ENCODE measurements around the gene DCBLD2.

The DCBLD2 gene

DNA sequence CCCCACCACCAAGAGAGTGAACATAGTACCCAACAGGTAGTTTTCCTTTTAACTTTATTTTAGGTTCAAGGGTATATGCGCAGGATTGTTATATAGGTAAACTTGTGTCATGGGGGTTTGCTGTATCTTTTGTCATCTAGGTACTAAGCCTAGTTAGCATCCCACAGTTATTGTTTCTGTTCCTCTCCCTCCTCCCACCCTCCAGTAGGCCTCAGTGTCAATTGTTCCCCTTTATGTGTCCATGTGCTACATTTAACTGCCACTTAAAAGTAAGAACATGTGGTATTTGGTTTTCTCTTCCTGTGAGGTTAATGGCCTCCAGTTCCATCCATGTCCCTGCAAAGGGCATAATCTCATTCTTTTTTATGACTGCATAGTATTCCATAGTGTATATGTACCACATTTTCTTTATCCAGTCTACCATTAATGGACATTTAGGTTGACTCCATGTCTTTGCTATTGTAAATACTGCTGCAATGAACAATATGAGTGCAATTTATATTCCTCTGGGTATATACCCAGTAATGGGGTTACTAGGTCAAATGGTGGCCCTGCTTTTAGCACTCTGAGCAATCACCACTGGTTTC lies 72.2 kb downstream of the DCBLD2 start:
- DNase-seq (ENCODE audit: low read depth) = no peak

DNA sequence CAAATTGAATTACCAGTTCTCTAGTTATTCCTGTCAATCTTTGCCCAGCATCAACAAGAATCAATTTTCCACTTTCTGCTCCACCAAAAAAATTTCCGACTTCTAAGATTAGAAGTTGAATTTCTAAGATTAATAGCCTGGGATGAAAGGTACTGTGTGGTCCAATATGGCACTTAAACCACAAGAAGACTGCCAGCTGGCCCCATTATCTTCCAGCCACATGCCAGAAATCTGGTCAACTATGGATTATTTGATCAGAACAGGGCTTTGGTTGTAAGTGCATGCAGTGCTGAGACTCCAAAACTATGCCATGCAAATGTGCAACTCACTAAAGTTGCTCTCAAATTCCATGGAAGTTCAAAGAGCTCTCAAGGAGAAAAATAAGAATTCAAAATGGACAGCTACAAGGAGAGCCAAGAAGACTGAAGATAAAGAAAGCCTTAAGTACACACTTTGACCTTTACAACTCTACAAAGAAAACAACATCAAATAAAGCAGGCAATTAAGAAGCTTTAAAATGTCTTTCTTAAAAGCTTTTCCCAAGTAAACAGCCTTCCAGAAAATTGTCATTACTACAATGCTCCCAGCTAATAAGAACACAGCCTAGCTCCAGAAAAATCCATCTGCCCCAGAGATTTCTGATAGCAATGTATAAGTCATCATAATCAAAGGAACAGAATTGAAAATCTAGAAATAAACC lies 74.1 kb downstream of the DCBLD2 start:
- no peak for DNase-seq (ENCODE audit: low read depth)

DNA sequence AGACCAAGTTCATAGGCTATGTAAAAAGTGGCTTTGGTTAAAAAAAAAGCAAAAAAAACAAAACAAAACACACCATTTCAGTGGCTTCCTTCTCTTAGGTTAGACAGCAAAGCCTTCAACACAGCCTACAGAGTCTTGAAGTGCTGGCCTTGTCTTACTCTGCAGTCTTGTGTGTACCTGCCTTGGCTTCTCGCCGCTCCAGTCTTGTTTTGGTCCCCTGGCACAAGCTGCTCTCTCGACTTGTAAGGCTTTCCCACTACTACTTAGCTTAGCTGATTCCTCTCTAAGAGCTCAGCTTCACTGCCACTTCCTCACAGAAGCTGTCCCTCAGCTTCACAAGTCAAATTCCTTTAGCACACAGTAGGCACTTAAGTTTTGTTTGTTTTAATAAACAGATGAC lies 75.4 kb downstream of the DCBLD2 start:
- DNase-seq (ENCODE audit: low read depth) = no peak

DNA sequence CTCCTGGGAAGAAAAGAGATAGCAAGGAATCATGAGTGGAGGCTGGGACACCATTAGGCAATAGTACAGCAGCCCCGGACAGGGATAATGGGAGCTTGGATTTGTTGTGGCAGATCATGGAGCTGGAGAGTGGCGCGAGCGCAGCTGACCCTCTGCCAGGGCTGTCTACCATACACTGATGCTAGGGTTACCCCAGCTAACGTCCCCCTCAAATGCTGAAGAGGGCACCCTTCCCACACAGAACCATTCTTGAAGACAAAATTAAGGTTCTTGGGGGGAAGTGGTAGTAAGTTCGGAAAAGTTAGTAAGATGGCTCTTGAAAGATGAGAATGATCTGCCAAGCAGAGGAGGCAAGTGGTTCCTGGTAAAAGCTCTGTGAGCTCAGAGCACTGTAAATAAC lies 77.2 kb downstream of the DCBLD2 start:
- DNase-seq (ENCODE audit: low read depth) = no peak

DNA sequence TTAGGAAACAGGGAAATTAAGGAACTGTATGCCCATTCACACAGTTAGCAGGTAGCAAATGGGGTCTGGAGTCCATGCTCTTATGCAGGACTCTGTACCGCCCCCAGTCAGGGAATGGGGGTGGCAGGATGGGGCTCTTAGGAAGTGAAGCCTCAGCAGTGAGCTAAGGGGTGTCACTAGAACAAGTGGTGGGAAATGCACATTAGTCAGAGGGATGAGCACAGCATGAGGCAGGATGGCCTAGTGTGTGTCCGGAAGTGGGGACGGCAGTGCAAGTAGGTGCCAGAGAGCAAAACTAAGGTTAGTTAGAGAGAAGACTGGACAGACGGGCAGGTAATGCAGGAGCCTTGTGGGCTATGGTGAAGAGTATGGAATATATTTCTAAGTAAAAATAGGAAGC lies 77.7 kb downstream of the DCBLD2 start:
- no peak for DNase-seq (ENCODE audit: low read depth)

DNA sequence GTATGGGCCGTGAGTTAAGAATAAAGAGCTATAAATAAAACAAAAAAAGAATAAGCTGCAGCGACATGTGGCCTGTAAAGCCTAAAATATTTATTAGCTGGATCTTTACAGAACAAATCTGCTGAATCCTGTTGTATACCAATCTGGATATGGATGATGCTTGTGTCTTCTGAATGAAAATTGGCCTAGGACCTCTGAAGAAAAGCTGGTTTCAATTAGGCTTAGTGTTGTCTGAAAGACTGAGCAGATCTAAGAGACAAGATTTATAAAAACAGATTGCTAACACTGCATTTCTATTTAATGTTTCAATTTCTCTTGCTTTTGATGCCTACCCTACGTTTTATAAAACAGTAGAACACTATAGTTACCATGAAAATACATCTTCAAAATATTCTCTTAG lies 80.4 kb downstream of the DCBLD2 start:
- DNase-seq (ENCODE audit: low read depth) = no peak

DNA sequence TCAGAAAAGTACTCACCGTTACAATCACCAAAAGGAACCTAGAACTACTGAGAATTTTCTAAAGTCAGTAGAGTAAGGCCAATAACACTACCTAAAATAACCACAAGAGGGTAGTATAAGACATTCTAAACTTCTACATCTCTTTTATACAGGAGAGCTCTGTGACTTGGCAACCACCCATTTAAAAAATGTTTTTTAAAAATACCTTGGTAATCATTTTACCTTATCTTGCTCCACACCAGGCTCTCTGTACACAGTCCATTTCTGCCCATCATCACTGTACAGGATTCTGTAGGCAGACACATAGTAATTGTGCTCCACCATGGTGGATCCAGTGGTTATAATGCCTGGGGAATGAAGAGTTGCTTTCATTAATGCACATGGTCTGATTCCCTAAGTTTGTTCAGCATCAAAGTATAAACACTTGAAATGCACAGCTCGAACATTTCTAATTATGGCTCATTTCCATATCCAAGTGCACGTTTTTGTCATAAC lies 83.9 kb downstream of the DCBLD2 start:
- DNase-seq (ENCODE audit: low read depth) = no peak

DNA sequence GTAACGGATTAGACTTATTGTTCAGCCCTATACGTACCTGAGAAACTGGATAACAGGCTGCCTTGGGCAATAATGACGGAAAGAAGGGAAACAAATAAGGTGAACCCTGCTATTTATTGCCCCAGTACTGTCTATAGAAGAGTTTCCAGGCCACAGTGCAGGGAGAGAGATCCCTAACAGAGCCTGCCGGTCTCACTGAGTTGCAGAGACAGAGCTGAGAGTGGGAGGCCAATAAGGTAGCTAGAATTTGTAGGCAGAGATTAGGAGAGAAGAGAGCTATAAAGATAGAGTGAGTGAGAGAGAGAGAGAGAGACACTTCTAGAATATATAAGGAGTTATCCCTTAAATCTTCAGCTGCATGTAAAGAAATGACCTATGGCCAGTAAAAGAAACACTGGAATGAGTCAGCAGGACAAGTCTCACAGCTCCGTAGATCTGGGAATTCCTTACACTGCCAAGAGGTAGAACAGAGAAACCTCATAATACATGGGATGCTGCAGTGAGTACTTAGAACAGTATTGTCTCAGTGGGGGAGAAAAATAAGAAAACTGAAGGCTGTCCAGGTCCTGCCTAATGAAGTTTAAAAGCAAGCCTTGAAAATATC lies 86.6 kb downstream of the DCBLD2 start:
- DNase-seq (ENCODE audit: low read depth) = no peak

DNA sequence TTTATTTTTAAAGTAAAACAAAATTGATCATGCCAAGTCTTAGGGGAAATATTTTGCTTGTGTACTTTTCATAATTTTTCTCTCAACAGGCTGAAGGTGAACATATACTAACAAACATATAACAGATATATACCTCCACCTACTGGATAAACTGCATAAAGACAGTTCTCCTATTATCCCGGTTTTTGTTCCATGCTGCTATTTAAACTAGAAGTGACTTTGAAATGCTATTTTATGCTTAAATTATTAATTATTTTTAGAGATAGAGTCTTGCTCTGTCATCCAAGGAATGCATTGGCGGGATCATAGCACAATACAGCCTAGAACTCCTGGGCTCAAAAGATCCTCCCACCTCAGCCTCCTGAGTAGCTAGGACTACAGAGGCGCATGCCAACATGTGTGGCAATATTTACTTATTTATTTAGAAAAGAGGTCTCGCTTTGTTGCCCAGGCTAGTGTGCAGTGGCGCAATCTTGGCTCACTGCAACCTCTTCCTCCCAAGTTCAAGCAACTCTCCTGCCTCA lies 88.6 kb downstream of the DCBLD2 start:
- DNase-seq (ENCODE audit: low read depth) = no peak

DNA sequence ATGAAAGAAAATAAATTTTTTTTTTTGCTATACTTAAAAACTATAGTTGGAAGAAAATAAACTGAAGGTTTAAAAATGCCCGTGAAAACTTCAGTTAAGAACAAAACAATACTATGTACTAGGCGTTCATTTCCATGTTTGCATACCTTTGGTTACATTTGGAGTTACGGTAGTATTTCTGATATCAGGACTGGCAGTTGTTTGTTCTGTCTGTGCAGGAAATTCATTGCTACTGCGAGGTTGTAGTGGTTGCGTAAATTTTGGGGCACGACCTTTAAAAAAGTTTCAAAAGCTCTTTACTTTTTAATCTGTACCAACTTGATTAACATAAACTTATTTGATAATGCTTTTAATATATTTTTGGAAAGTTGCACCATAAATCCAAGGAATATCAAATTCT lies 90.4 kb downstream of the DCBLD2 start:
- DNase-seq (ENCODE audit: low read depth) = no peak

DNA sequence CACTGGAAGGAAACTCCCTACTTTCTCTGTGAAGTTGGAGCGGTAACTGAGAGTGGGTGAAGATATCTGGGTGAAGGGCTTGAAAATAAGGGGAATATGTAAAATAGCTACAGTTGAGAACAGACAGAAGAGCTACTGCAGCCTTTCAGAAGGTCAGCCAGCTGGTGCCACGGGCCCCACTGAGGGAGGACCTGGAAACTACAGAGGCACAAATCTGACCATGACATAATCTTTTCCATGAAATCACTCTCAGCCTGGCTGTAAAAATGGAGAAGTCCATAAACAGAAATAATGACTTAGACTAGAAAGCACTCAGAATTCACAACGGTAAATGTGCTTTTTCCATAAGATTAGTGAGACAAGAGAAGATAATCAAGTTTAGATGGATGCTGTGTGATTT lies 91.9 kb downstream of the DCBLD2 start:
- no peak for DNase-seq (ENCODE audit: low read depth)

DNA sequence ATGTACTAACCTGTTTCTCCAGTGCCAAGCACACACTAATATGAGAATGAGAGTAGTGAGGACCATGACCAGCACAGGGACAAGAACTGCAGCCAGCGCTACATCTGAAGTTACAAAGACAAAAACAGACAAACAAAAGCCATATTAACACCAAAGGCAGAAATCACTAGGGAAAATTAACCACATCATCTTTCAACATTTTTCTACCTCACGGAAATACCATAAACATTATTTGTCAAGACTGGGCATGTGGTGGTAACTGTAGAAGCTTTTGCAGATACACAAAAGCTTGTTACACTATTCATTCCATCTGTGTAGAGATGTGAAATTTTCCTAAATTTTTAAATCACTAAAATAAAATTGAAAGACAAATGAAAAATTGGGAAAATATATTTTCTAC lies 93.4 kb downstream of the DCBLD2 start:
- DNase-seq (ENCODE audit: low read depth) = no peak

DNA sequence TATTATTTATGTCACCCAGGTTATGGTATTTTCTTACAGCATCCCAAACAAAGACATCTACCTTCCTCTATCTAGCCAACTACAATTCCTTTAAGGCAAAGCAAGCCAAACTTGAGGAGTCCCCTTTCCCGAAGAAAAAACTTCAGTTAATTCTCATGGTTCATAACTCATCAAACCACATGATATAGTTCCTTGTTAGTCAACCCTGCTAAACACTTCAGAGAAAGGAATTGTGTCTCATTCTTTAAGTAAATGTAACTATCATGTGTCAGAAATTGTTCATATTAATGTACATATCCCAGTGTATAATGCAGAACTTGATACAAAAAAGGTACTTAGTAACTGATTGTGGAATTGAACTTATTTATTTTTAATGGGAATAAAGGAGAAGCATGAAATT lies 93.9 kb downstream of the DCBLD2 start:
- no peak for DNase-seq (ENCODE audit: low read depth)

DNA sequence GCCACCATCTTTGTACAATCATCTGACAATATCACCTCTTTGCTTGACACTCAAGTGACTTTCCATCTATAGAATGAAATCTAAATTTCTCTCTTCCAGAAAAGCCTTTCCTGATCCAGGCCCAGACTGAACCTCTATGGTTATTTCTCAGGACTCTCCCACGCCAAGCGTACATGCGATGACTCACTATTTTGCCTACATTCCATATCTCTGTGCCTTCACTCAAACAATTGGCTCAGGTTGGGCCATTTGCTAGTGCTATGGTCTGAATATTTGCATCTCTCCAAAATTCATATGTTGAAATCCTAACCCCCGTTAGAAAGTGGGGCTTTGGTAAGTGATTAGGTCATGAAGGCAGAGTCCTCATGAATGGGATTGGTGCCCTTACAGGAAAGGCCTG lies 94.5 kb downstream of the DCBLD2 start:
- no peak for DNase-seq (ENCODE audit: low read depth)

DNA sequence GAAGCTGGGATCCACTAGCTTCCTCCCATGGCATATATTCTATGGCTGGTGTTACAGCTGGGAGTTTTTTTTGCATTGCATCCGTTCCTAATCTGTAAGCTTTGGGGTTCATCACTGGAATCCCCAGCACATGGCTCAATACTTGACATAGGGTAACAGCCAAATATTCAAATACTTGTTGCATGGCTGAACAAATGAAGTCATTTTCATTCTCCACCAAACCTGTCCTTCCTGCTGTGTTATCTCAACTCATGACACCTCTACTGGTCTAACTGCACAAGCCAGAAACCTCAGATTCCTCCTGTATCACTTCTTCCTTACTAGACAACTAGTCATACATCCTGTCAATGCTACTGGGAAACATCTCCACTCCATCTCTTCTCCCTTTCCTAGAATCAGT lies 95.0 kb downstream of the DCBLD2 start:
- no peak for DNase-seq (ENCODE audit: low read depth)

DNA sequence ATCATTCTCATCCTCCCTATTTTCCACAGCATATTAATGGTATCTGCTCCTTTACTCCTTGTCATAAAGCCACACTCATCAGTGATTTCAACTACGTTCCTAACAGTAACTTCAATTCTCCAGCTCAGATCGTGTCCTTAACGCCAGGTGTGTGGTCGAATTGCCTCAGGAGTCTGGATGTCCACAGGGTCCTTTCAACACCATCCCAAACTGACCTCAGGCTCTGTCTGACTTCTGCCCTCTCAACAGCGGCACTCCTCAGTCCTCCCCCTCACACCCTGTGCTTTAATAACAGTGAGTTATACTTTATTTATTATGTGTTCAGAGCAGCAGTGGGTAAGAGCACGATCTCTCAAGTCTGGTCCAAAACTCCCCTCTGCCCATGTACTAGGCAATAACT lies 95.9 kb downstream of the DCBLD2 start:
- DNase-seq (ENCODE audit: low read depth) = no peak

DNA sequence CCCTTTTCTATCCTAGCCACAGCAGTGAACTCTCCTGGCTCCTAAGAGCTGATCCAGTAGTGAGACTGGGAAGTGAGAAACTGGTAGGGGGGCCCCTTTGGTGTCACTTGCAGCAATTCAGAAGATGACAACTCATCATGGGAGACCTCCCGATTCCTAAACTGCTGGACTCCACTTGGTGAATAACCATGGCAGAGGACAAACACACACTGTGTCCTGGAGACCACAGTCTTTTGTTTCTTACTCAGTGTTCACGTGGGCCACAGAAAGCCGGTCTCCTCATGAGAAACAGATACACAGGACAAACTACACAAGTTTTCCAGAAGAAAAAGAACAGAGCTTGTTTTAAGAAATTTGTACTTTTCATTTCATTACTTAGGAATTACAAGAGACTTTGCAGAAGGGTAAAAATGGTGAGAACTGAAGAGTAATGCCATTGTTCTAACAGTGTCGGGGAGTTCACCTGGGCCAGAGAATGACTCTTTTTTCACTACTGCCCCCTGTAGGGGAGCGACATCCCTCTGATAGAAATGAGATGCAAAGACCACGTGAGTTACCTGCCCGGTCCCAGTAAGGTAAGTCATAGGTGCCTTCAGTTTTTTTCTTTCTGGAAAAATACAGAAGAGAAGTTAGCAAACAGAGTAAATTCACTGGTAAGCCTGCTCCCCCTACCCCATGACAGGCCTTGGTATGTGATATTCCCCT lies 100.3 kb downstream of the DCBLD2 start:
- no peak for DNase-seq (ENCODE audit: low read depth)

DNA sequence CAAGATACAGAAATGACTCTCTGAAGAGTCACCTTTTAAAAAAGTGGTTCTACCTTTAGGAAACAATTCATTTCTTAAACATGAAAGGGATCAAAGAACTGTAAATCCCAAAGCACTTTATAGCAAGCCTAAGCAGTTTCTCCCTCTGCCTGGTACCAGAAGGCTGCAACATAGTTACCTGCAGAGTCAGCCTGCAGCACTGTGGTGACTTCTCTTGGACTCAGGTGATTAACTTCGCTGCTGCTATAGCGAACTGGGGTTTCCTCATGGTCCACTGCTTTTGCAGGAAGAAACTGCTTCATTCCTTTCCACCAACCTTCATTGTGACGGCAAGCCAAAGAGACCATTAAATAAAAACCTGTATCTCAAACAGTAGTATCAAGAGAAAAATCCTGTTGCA lies 101.1 kb downstream of the DCBLD2 start:
- no peak for DNase-seq (ENCODE audit: low read depth)

DNA sequence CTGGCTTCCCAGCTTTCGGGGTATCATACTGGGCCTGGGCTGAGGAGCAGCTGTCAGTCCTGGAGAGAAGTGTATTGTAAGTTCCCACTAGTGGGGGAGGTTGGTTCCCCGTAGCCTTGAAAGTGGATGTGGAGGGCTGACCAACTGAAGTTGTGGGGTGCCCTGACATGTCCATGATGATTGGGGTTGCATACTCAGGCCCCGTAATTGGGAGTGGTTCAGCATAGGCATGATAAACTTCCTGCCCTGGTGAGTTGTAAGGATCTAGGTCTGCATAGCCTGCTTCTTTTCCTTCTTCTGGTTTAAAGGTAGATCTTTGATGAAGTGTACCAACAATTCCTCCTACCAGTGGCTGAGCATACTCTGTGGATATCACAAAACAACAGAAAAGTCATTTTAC lies 102.0 kb downstream of the DCBLD2 start:
- no peak for DNase-seq (ENCODE audit: low read depth)

DNA sequence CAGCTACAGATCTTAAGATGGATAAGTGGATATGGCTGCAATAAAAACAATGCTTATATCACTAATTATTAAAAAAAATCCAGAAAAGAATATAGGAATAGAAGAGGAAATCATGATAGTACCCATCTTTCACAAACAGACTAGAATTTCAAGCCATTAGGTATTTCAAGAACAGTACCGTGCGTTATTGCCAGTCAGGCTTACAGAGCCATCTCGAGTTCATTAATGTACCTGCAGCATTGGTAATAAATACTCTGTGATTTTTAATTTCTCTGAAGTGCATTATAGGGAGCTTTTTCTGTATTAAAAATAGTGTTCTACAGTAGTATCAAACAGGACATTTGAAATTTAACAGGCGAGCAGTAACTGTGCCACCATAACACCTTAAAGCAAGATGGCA lies 102.7 kb downstream of the DCBLD2 start:
- DNase-seq (ENCODE audit: low read depth) = no peak

DNA sequence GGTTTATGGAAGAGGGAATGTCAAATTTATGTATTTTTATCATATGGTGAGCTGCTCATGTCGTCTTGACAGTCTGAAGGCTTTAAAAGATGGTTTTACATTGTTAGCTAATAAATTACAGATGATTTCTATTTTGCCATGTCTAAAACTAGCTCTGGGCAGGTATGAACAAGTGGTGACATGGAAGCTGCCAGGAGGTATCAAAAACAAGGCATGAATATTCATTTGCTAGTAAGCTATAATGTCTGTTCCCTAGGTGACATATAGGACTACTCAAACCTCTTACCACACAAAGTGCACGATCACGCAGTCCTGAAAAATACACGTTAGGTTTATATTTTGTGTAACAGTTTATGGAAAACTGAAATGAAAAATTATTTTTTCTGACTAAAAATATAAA lies 103.6 kb downstream of the DCBLD2 start:
- no peak for DNase-seq (ENCODE audit: low read depth)

DNA sequence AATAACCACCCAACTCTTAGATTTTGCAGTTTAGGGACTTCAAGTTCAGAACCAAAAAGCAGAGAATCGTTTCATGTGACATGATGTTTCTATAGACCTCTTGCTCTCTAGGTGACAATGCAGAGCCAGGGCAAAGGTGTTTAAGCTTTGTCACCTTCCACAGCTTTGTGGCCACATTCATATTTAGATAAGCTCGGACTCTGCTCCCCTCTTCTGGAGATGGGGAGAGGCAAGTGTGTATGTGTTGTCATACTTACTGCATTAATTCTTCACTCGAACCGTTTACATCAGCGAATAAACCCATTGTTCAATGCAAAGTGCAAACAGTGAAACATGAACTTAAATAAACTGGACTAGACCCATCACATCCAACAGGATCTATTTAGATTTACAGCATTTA lies 105.2 kb downstream of the DCBLD2 start:
- no peak for DNase-seq (ENCODE audit: low read depth)

DNA sequence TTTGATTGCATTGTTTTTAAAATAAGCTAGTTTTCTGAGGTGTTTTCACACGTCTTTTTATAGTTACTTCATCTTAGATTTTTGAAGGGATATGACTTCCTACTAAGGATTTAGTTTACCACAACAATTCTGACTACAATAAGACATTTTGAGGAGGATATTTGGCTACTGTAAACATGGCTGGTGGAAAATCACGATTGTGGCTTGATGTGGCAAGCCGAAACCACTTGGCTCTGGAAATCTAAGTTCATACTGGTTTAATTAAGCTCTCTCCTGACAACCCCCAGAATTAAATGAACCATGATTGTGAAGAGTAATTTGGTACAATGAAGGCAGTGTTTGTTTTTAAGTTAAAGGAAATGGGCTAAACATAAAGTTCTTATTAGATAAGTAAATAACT lies 107.5 kb downstream of the DCBLD2 start:
- no peak for DNase-seq (ENCODE audit: low read depth)

All from non-pigmented ciliary epithelial cell (primary cell).